KMS-11 (cell line): ENCODE measurements around the gene AOPEP.

Experiments used
- H2AFZ ChIP-seq: fragments of 200-600 bp; sonication (generic); 2 replicates; pipeline ENCODE4 v1.6.1; 2016; ENCODE audit warnings: antibody characterized with exemption, mixed run types, low read depth
- H3K27ac ChIP-seq: fragments of 200-600 bp; sonication (generic); 2 replicates; pipeline ENCODE4 v1.6.1; 2016; ENCODE audit warnings: mild to moderate bottlenecking, mixed run types
- H3K27me3 ChIP-seq: fragments of 200-600 bp; sonication (generic); 2 replicates; pipeline ENCODE4 v1.6.1; 2017; ENCODE audit warnings: mild to moderate bottlenecking, low read depth, mixed run types, moderate library complexity; ENCODE audit not compliant: insufficient read depth
- H3K36me3 ChIP-seq: fragments of 200-600 bp; sonication (generic); 2 replicates; pipeline ENCODE4 v1.6.1; 2017; ENCODE audit warnings: mild to moderate bottlenecking, mixed run types; ENCODE audit not compliant: insufficient read depth
- H3K4me1 ChIP-seq: fragments of 200-600 bp; sonication (generic); 2 replicates; pipeline ENCODE4 v1.6.1; 2016; ENCODE audit warnings: mild to moderate bottlenecking, low read depth, mixed run types; ENCODE audit not compliant: poor library complexity, severe bottlenecking
- H3K4me2 ChIP-seq: fragments of 200-600 bp; sonication (generic); 2 replicates; pipeline ENCODE4 v1.7.0; 2016; ENCODE audit warnings: mild to moderate bottlenecking, mixed run types
- H3K4me3 ChIP-seq: fragments of 200-600 bp; sonication (generic); IDR thresholded peaks from 2 replicates; pipeline ENCODE4 v1.6.1; 2017; ENCODE audit warnings: low read depth, low read length, mixed read lengths; ENCODE audit not compliant: insufficient read depth
- H3K79me2 ChIP-seq: fragments of 200-600 bp; sonication (generic); 2 replicates; pipeline ENCODE4 v1.6.1; 2016; ENCODE audit warnings: low read depth, mixed run types; ENCODE audit not compliant: insufficient read depth
- H3K9ac ChIP-seq: fragments of 200-600 bp; sonication (generic); 2 replicates; pipeline ENCODE4 v1.6.1; 2016; ENCODE audit warnings: mild to moderate bottlenecking, mixed run types
- H4K20me1 ChIP-seq: fragments of 200-600 bp; sonication (generic); 2 replicates; pipeline ENCODE4 v1.6.1; 2016; ENCODE audit warnings: mild to moderate bottlenecking, mixed run types; ENCODE audit not compliant: insufficient read depth
- TF ChIP-seq, protein P1 (sequence below): fragments of 200-600 bp; sonication (generic); conservative IDR thresholded peaks from 2 replicates; pipeline ENCODE4 v1.6.1; 2017; ENCODE audit warnings: low read depth, mild to moderate bottlenecking, antibody characterized with exemption, low read length, moderate library complexity, mixed read lengths

The AOPEP gene

DNA sequence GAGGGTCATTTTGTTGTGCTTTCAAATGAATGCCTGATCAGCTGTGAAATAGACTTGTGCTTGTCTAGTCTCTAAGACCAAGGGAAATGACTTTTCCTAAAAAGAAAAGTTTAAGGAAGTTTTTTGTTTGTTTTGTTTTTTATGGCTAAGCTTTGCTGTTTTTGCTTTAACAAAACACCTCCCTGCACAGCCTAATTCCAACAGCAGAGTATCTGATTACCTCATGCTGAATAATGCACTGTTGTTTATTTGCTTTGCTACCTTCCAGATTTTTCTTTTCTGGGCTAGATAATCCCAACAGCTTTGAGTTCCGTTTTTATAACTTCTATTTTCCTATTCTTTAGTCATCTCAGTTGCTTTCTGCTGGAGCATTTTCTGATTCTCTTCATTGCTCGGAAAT is 95.8 kb downstream of the AOPEP start:
- Histone ChIP-seq H4K20me1 (no peaks in the 10 kb centered on the region), H2AFZ (no peak overlapping the region), H3K4me2 (no peak overlapping the region), H3K36me3 (no peaks in the 10 kb centered on the region), H3K79me2 (no peaks in the 10 kb centered on the region), H3K4me1 (peaks cover 21% of the 10 kb centered on the region), H3K27ac (no peak overlapping the region), H3K9ac (no peak overlapping the region), H3K27me3 (no peaks in the 10 kb centered on the region), H3K4me3 (no peak overlapping the region)
- TF ChIP-seq, protein P1, sequence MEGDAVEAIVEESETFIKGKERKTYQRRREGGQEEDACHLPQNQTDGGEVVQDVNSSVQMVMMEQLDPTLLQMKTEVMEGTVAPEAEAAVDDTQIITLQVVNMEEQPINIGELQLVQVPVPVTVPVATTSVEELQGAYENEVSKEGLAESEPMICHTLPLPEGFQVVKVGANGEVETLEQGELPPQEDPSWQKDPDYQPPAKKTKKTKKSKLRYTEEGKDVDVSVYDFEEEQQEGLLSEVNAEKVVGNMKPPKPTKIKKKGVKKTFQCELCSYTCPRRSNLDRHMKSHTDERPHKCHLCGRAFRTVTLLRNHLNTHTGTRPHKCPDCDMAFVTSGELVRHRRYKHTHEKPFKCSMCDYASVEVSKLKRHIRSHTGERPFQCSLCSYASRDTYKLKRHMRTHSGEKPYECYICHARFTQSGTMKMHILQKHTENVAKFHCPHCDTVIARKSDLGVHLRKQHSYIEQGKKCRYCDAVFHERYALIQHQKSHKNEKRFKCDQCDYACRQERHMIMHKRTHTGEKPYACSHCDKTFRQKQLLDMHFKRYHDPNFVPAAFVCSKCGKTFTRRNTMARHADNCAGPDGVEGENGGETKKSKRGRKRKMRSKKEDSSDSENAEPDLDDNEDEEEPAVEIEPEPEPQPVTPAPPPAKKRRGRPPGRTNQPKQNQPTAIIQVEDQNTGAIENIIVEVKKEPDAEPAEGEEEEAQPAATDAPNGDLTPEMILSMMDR, result no peak

DNA sequence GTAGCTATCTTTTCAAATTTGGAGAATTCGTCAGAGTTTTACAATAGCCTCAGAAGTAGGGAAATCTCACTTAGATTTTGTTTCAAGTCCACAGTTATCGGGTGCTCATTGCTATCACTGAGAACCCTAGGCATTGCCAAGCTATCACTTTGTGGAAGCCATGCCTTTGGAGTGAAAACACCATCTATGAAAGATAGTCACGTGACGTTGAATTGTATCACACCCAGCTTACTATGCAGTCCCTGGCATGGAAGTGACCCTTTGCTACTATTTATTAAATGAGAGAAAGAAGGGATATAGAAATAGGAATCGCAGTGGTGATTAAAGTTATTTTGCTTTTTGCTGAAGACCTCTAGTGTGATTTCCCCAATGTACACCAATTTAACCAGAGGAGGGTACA is 97.2 kb downstream of the AOPEP start:
- Histone ChIP-seq H3K4me3 (no peak overlapping the region), H3K4me1 (peaks cover 21% of the 10 kb centered on the region), H3K9ac (no peak overlapping the region), H3K4me2 (no peak overlapping the region), H3K36me3 (no peaks in the 10 kb centered on the region), H2AFZ (no peak overlapping the region), H3K27ac (no peak overlapping the region), H3K27me3 (no peaks in the 10 kb centered on the region), H3K79me2 (no peaks in the 10 kb centered on the region), H4K20me1 (no peaks in the 10 kb centered on the region)
- TF ChIP-seq, protein P1, result no peak

DNA sequence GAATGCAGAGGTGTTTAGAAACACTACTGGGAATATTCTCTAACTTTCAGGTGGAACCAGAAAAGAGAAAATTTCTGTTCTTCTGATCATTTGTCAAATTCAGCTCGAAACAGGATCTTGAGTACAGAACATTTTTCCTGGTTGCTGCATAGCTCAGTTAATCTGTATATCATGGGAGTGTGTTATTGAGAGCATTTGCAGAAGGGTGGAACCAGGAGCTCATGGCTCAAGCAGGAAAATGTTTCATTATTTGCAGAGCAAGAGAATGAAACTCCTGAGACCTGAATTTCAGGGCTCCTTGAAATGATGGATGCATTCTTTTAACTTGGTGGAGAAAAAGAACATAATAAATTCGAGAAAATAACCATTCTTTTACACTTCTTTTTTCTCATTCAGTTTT is 97.9 kb downstream of the AOPEP start:
- Histone ChIP-seq H3K9ac (no peak overlapping the region), H3K4me2 (no peak overlapping the region), H3K36me3 (no peaks in the 10 kb centered on the region), H3K4me3 (no peak overlapping the region), H3K27me3 (no peaks in the 10 kb centered on the region), H4K20me1 (no peaks in the 10 kb centered on the region), H2AFZ (no peak overlapping the region), H3K79me2 (no peaks in the 10 kb centered on the region), H3K27ac (no peak overlapping the region), H3K4me1 (peaks cover 26% of the 10 kb centered on the region)
- TF ChIP-seq, protein P1, result no peak

DNA sequence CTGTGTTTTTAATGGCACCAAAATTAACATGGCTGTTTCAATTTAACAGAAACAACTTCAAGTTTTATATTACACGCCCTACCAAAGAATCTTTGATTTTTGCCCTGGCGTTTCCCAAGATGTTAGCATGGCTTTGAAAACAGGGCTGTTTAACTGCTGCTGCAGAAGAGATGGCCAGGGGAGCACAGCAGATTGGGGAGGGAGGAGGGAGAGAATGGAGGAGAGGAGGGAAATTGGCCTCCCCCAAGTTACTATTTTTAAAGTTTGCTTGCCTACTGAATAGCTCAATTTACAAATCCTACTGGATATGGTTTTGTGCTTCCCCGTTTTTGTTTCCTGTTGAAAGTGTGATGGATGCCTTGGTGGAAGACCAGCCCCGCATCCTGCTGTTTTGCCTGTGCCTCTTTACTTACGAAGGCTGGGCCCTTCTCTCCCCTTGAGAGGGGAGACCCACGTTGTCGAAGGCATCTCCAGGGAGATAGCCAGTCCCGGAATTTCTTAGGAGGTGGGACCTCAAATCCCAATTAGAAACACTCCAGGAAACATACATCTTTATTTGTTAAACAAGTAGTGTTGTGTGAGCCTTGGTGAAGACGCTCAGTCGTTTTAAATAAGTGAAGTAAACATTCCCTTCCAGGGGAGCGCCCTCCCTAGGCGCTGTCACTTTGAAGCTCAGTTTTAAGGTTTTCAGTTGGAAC is 98.6 kb downstream of the AOPEP start:
- no peak overlapping the region for H3K9ac ChIP-seq
- H3K4me3 ChIP-seq, result no peak overlapping the region
- no peaks in the 10 kb centered on the region for H3K79me2 ChIP-seq
- peaks cover 32% of the 10 kb centered on the region for H3K4me1 ChIP-seq
- H4K20me1 ChIP-seq, result no peaks in the 10 kb centered on the region
- H2AFZ ChIP-seq, result no peak overlapping the region
- no peak overlapping the region for H3K27ac ChIP-seq
- no peaks in the 10 kb centered on the region for H3K36me3 ChIP-seq
- no peaks in the 10 kb centered on the region for H3K27me3 ChIP-seq
- H3K4me2 ChIP-seq, result no peak overlapping the region
- TF ChIP-seq, protein P1, result no peak
